HG03097 (cell line): Measurements from ENCODE around the gene PRDM16.
"Not testable (repeated sequence)": the region's sequence is repeated elsewhere in the genome, so short reads cannot be mapped to it uniquely, and the experiment has no call there.

Experiments used
- ATAC-seq: cut with Tn5 transposase; IDR thresholded peaks from one replicate; pipeline ENCODE4 v1.9.1; 2021; ENCODE audit not compliant: unreplicated experiment, low FRiP score

PRDM16 gene

DNA sequence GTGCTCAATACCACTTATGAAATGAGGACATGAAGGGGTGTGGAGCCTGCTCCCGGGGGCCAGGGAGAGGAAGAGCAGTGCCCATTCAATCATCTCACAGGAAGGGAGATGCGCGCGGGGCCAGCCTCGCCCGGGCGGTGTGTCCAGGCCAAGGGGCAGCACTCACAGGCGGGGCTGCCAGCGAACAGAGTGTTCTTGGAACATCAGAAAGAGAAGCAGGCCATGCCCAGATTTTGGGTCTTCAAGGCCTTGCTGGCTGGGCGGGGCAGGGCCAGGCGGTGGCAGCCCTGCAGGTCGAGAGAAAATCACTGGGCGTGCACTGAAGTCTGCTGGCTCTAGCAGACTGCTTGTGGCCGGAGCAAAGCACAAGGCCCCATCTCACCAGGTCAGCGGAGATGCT, 168.6 kb downstream of the PRDM16 start:
- no peak for ATAC-seq

DNA sequence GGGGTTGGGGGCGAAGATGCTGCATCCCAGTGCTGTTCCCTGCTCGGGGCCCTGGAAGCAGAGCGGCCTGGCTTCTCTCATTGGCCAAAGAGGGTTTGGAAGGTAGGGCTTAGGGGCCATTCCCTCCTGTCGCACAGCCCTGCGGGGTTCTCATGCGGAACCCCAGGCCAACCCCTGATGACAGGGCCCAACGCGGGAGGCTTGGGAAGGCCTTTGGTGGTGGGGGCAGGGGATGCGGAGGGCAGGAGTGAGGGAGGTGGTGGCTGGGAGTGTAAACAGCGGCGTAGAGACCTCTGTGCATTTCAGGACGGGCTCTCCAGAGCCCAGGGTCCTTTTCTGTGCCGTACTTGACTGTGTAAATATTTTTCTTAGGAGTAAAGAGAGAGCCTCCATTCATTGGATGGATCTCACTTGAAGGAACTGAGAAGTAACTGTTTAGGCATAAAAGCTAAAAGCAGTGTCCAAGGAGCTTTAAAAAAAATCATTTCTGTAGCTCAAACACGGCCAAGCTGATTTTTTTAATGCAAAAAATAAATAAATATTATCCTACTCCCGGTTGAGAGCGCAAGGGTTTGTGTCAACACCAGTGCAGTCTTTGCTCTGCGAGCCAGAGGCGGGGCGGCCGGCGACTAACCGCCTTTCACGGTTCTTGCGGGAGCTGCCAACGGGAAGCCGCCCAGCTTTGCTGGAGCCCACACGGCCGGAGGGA, 169.1 kb downstream of the PRDM16 start:
- no peak for ATAC-seq

DNA sequence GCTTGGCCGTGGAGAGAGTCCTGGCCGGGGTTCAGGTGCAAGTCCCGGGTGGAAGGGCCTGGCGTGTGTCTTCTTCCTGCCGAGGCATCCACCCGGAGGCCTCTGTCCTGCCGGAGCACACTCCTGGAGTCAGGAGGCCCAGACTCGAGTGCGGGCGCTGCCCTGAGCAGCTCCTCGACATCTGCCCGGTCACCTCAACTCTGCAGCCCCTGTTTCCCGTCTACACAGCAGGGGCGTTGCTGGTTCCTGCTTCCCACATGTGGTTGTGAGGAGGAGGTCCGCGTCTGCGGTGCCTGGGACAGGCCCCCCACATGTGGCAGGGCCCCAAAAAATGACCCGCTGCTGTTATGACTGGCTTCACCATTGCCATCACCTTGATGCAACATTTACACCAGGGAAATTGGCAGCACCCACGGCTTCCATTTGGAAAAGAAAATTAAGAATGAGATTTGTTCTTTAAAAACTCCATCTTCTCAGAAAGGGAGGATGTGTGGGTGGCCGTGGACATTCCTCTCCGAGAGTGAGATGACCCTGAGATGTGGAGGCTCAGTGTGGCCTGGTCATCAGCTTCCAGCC, 169.8 kb downstream of the PRDM16 start:
- no peak for ATAC-seq

DNA sequence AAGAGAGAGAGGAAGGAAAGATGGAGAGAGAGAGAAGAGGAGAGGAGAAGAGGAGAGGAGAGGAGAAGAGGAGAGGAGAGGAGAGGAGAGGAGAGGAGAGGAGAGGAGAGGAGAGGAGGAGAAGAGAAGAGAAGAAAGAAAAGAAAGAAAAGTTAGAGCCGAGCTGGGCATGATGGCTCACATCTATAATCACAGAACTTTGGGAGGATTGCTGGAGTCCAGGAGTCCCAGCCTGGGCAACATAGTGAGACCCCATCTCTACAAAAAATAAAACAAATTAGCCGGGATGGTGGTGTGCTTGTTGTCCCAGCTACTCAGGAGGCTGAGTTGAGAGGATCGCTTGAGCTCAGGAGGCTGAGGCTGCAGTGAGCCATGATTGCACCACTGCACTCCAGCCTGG, 171.0 kb downstream of the PRDM16 start:
- not testable (repeated sequence) for ATAC-seq

DNA sequence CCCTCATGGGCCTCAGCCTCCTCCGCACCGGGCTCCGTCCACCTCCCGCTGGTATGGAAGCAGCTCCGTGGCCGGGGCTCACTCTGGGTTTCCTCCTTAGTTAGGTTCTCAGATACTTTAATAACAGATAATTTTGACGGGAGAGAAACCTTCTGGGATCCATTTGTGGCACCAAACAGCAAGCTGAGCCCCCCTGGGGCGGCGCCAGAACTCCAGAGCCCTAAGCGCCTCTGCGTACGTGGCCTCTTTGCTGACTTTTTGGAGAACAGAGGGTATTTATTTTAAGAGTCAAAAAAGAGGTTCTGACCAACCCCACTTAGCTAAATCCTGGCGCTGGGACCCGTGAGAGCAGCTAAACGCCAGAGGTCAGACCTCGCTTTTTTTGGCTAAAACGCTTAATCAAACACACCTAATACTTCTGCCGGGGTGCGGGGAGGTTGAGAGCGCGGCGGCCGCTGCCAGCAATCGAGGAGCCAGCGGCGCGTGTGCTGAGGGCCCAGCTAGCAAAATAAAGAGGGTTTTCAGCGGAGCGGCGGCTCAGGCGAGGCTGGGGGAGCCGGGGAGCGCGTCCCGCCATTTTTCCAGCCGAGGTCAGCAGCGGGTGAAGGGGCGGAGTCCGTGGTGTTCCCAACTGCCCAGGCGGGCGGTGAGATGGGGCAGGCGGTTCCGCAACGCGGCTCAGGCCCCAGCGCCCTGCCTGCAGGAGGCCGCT, 171.7 kb downstream of the PRDM16 start:
- ATAC-seq = no peak

DNA sequence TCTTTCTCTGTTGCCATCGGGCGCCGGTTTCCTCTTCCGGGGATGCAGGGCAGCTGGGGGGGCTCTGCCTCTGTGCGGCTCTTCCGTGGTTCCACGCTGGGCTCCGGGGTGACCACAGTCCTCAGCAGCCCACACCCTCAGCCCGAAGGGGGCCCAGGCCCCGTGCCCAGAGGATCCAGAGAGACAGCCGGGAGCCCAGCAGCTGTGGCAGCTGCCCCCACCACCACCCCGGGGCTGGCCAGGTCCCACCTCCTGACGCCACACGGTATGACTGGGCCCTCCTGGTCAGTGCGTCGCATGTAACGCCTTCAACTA, 172.2 kb downstream of the PRDM16 start:
- ATAC-seq = no peak

DNA sequence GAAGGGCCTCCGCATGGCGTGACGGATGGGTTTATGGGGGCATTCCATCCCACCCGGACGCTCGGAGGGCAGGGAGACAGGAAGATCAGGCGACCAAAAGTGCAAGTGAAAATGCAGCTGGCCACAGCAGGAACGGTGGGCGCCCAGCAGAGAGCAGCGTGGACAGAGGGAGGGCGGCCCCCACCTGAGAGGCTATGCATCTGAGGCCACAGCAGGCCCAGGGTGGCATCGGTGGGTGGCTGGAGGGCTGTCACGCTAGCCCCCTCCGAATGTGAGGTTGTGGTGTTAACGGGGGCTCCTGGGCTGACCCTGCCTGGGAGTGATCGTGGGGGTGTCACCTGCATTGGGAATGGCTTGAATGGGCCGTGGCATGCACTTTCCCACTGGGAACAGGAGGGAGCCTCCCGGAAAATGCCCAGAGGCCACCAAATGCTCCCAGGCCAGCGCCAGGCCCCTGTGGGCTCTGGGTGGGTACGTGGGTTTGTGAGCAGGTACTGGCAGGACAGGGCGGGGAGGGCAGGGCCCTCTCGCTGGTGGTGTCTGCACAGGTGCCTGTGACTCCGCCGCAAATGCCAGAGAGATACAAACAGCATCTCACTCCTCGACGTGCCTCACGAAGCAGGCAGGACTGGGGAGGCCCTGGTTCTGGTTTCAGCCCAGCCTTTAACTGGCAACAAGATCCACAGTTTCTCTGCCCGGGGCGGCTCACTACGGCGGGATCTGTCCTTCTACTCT, 172.8 kb downstream of the PRDM16 start:
- ATAC-seq = no peak

DNA sequence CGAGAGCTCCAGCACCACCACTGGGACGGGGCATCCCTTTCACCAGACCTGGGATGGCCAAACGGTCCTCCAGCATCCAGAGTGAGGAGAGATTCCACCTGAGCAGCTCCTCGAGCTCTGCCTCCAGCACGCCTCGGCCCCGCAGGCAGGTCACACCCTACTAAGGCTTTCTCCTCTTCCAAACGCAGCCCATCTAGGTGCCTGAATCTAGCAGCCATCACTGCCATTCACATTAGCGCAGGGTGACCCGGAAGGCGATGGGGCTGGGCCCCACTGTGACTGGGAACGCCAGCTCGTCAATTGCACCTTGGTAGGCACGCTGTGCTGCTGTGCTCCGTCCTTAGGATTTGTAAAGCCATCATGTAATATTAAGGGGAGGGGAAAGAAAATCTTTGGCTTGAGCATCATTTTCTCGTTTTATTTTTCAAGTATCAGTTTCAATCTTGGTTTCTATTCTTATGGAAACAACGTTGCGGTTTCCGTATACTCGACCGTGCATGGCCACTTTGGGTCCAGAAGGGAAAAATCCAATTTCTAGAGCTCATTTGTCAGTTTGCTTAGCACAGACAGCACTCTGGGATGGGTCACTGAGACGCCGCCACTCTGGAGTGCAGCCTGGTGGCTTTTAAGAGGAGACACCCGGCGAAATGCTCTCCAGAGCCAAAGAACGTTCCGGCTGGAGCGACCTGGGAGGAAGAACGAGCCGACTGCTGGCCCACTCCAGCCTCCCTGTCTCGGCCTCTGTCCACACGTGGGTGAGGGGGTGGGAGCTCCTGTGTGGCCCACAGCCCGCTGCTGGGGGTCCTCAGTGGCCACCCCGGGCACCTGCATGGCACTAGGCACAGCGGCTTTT, 173.6 kb downstream of the PRDM16 start:
- ATAC-seq = no peak

DNA sequence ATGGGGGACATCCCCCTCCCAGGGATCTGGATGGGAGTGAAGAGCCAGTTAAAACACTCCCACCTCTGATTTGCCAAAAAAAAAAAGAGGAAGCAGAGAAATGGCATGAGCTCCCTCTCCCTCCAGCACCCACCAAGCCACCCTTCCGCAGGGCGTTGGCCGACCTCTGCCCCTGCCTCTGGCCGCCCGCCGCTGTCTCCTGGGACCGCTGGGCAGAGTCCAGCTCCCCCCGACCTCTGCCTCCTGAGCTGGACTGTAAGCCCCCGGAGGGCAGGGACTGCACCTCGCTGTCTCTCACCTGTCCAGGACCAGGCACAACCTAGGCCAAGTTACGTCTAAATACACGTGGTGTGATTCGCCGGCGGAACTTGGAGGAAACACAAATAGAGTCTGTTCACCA, 174.3 kb downstream of the PRDM16 start:
- no peak for ATAC-seq

DNA sequence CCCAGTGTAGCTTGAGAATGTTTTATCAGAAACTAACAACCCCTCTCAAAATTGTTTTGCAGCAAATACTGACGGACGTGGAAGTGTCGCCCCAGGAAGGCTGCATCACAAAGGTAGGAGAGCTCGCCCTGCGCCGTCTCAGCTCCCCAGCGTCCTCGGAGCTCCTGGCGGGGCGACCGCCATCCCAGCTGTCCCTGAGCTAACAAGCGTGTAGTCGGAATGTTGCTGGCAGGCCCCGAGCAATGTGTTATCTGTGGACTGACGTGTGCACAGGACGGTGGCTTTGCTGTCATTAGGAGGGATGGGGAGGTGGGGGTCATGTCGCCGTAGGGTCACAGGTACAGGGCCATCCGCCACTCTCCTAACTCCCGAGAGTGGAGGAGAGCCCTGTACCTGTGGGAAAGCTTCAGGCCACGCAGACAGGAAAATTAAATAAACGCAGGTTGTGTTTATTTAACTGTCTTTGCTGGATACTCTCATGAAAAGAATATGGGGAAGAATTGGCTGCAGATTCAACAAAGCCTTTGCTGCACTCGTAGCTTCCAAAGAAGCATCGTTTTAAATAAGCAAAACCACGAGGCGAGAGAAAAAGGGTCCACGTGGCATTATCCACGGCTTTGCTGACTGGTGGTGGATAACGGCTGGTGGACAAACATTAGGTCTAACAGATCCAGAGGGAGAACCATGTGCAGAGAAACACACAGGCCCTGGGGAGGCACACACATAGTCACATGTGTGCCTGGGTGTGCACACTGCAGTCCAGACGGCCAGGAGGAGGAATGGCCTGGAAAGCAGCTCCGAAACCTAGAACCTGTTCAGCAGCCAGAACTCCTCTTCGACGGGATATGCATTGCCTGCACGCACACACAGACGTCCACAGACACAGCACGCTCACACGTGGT, 175.3 kb downstream of the PRDM16 start:
- no peak for ATAC-seq

DNA sequence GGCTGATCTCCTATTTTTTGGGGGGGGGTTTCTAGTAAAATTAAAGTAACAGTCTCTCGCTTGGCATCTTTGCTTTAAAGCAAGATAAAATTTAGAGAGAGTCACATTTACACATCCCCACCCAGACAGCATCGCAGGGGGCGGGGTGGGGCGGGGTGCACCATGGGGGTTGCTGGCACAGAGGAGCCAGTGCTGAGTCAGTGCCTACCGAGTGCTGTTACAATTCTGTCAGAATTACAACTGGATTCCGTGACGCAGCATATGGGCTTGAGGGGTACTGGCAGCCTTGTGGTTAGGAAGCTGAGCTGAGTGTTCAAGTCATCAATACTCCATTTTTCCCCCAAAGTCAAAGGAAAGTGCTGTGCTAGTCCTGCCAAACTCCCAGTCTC, 175.9 kb downstream of the PRDM16 start:
- ATAC-seq = no peak

DNA sequence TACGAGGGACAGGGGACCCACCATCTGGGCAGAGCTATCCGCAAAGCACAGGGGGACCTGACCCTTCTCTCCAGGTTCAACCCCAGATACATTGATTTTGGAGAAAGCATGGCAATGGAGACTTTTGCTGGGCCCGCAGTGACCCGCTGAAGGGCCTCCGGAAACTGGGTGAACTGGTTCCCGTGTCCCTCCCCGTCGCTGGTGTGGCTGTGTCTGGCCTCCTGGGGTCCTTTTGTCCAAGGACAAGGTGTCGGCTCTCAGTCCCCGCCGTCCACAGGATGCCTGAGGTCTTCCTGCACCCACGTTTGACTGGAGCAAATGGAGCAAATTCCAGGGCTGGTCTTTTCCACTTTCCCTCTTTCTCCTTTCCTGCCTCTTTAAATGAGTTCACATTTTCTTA, 176.3 kb downstream of the PRDM16 start:
- ATAC-seq = no peak

DNA sequence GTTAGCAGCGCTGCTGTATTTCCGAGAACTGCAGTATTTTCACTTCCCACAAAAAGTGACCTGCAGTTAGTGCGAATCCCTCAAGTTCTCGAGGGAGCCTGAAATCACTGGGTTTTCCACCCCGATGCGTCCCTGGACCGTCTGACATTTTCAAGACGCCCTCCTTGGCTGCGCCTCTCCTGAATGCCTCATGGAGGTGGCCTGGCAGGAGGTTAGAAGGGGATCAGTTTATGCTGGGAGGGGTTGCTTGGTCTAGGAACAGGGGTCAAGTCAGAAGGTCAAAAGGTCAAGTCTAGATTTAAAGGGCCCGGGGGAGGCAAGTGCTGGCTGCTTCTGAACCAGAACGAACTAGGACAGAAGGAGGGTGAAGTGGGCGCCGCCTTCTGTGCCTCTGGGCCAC, 176.8 kb downstream of the PRDM16 start:
- no peak for ATAC-seq

DNA sequence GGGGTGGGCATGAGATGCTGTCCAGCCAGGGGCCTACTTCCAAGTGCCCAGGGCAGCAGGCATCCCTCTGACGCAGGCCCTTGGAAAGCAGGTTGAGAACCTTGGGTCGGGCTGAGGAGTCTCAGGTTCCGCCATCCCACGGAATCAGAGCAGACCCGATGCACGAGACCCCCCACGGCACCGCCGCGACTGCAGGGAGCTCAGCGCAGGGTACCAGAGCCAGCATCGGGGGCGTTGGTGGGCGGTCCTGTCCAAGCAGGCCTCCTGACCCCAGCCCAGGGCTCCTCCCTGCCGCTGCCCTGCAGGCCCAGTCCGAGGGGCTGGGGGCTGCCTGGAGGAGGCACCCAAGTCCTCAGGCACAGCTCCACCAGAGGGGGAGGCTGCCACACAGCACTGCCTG, 177.2 kb downstream of the PRDM16 start:
- ATAC-seq = no peak

DNA sequence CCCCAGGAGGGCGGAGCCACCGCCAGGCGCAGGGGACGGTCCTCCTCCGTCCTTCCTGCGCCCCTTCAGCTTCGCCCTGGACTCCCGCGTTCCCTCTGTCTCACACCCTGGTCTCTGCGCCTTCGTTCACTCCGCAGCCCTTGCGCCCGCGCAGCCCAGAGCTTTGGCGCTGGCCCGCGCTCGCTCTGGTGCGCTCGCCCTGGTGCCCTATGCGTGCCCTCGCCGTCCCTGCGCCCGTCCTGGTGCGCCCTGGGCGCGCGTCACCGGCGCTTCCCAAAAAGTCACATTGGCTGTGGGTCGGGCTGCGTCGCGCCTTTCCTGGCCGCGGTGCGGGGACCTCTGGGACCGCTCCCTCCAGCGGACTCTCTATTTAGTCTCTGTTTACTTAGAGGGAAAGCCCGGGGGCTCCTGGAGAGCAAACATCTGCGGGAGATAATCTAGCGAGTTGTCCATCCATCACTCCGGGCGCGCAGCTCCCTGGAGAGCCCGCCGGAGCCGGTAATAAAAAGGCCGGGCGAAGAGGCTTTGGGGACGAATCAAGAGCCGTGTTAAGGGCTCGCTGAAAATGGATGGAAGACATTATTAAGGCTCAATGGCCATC, 178.6 kb downstream of the PRDM16 start:
- no peak for ATAC-seq

DNA sequence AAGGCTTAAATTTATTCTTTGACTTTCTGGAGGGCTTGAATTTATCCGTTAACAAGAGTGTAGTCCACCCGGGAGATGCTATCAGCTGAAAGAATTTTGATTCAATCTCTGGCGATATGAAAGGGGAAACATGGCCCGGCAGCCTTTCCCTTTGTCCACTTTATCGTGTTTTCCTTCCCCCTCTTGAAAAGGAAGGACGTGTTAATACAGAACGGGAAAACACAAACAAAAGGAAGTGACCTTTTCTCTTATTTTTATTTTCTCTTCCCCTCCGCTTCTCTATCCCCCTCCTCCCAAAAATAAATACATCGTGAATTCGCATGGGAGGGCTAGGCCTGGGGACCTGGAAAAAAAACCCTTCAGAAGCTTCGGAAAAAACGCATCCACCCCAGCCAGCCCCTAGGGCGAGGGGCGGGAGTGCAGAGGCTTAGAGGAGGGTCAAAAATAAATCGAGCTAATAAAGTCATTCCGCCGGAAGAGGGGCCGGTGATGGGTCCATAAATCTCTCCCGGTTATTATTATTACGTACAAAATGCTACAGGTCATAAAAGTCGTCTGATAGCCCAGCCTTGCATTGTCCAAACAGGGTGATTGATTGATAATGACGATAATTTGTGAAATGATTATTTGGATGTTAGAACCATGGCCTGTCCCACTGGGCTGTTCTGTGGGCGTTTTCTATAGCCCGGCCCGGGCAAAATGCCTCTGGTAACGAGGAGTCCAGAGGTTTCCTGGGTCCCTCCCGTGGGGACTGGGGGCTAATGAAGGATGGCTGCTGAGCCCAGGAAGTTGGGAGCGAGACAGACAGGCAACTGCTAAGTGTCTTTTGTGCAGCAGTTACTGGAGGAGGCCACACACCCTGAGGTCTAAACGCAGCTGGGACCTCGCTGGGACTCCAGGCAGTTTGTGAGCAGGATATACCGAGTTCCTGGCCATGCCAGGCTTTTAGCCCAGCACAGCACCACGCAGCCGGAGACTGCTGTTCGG, 179.4 kb downstream of the PRDM16 start:
- ATAC-seq = no peak

DNA sequence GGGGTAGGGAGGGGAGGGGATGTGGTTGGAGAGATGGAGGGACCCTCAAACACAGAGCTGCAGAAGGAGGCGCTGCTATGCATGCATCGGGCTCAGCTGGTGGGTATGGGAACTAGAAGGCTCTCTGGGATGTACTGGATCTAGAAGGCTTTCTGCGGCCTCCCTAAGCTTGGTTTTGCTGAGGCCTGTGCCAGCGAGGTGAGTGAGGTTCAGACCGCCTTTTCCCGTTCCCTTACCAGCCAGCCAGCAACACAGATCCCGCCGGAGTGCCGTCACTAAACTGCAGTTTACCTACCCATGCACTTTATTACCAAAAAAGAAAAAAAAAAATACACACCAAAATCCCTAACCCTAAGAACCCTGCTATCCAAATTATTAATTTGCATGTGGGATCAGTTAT, 180.2 kb downstream of the PRDM16 start:
- no peak for ATAC-seq
